HCT116 (cell line): ENCODE measurements around the gene PTPRJ. TPM values are rescaled to one million over a fixed set of nuclear protein-coding genes. Genes with fewer than 3 reads are reported as not detected.

ENCODE experiments used
- ATAC-seq: fragments of 200-7000 bp; cut with Tn5 transposase; 2 replicates; pipeline ENCODE4 v1.9.1; 2020; ENCODE audit warnings: mild to moderate bottlenecking, moderate library complexity
- BruUV-seq: library from RNA; stranded (reverse); fragments of 400-500 nt; replicated peaks from 2 replicates; lab custom pipeline; 2021; lab: Mats Ljungman, UMichigan
- CTCF ChIA-PET: fragments of 300-600 bp; sonication (Branson Sonifier 250); formaldehyde crosslinking; loops from one replicate; lab custom pipeline; 2021; ENCODE audit warnings: antibody characterized with exemption; lab: Charles Lee
- POLR2A ChIA-PET: fragments of 300-600, 350-600 bp; sonication (Branson Sonifier 250); formaldehyde crosslinking; loops from one replicate; lab custom pipeline; 2021; ENCODE audit warnings: antibody characterized with exemption; lab: Charles Lee
- RAD21 ChIA-PET, 2 experiments: fragments of 300-600 bp; sonication (Branson Sonifier 250); formaldehyde crosslinking; loops; one replicate each; lab custom pipeline; 2023; ENCODE audit warnings: low total read pairs in 2 of 2; ENCODE audit not compliant: uncharacterized antibody in 2 of 2, unreplicated experiment in 2 of 2, low non-redundant PET in 1 of 2; lab: Charles Lee
- DNase-seq: peaks from one replicate; pipeline ENCODE4 v3.0.0-alpha.2; 2010; ENCODE audit warnings: low read depth, low spot score
- H2AFZ ChIP-seq: fragments of 200-600 bp; shearing (Covaris generic), sonication (generic); 2 replicates; pipeline ENCODE4 v1.6.1; 2017; ENCODE audit warnings: low read depth, mixed run types, mixed read lengths, antibody characterized with exemption, low read length; ENCODE audit not compliant: poor library complexity, severe bottlenecking
- H3K27ac ChIP-seq: 2 replicates; pipeline ENCODE4 v1.5.1; 2012; ENCODE audit warnings: low read depth, low read length
- H3K27me3 ChIP-seq: fragments of 200-600 bp; sonication (generic); 2 replicates; pipeline ENCODE4 v1.6.1; 2016; ENCODE audit warnings: mixed run types, low read length, mixed read lengths; ENCODE audit not compliant: insufficient read depth
- H3K36me3 ChIP-seq, 2 experiments: fragments of 200-500 bp in 1 of 2; fragments of 200-600 bp in 1 of 2; sonication (Bioruptor generic) in 1 of 2; sonication (generic) in 1 of 2; 2 replicates each; pipeline versions ENCODE4 v1.5.1 to v1.6.1; 2014 to 2016; ENCODE audit warnings: low read length in 2 of 2, inconsistent platforms in 1 of 2, mixed read lengths in 1 of 2, mixed run types in 1 of 2; ENCODE audit not compliant: insufficient read depth in 2 of 2, control insufficient read depth in 1 of 2
- H3K4me1 ChIP-seq, 2 experiments: fragments of 200-600 bp in 1 of 2; sonication (generic) in 1 of 2; 2 replicates each; pipeline versions ENCODE4 v1.5.1 to v1.6.1; 2012 to 2017; ENCODE audit warnings: low read length in 2 of 2, inconsistent platforms in 1 of 2, mild to moderate bottlenecking in 1 of 2, mixed read lengths in 1 of 2, mixed run types in 1 of 2, moderate library complexity in 1 of 2; ENCODE audit not compliant: insufficient read depth in 2 of 2, control insufficient read depth in 1 of 2
- H3K4me2 ChIP-seq: fragments of 200-600 bp; sonication (generic); 2 replicates; pipeline ENCODE4 v1.6.1; 2017; ENCODE audit warnings: mixed run types, low read length, mixed read lengths
- H3K4me3 ChIP-seq, 2 experiments: fragments of 200-600 bp in 1 of 2; sonication (generic) in 1 of 2; replicated peaks in 1 of 2; 2 replicates each; pipeline ENCODE4 v1.5.1; 2011 to 2016; ENCODE audit warnings: low read length in 2 of 2, control low read depth in 1 of 2, low read depth in 1 of 2, mild to moderate bottlenecking in 1 of 2, mixed read lengths in 1 of 2, mixed run types in 1 of 2
- H3K79me2 ChIP-seq: fragments of 200-600 bp; sonication (generic); 2 replicates; pipeline ENCODE4 v1.6.1; 2017; ENCODE audit warnings: mild to moderate bottlenecking, mixed run types, low read length, moderate library complexity, mixed read lengths; ENCODE audit not compliant: insufficient read depth
- H3K9ac ChIP-seq: fragments of 200-600 bp; sonication (generic); 2 replicates; pipeline ENCODE4 v1.6.1; 2016; ENCODE audit warnings: low read length, mixed read lengths
- H3K9me2 ChIP-seq: fragments of 200-600 bp; sonication (generic), shearing (Covaris generic); 2 replicates; pipeline ENCODE4 v1.6.1; 2017; ENCODE audit warnings: mixed run types, mild to moderate bottlenecking, moderate library complexity; ENCODE audit not compliant: insufficient read depth
- H3K9me3 ChIP-seq, 2 experiments: fragments of 200-500 bp in 1 of 2; fragments of 200-600 bp in 1 of 2; sonication (Bioruptor generic) in 1 of 2; sonication (generic) in 1 of 2; 2 replicates each; pipeline ENCODE4 v1.6.1; 2014 to 2017; ENCODE audit warnings: low read length in 2 of 2, mixed read lengths in 2 of 2, inconsistent platforms in 1 of 2, low read depth in 1 of 2, mild to moderate bottlenecking in 1 of 2, mixed run types in 1 of 2, moderate library complexity in 1 of 2; ENCODE audit not compliant: control insufficient read depth in 1 of 2, insufficient read depth in 1 of 2
- H4K20me1 ChIP-seq: fragments of 200-600 bp; sonication (generic), shearing (Covaris generic); 2 replicates; pipeline ENCODE4 v1.6.1; 2017; ENCODE audit warnings: mixed run types, mild to moderate bottlenecking, moderate library complexity; ENCODE audit not compliant: insufficient read depth
- CBX3 ChIP-seq: IDR thresholded peaks from 2 replicates; pipeline ENCODE4 v1.6.1; 2012; ENCODE audit warnings: low read depth
- CEBPB ChIP-seq: IDR thresholded peaks from 2 replicates; pipeline ENCODE4 v1.6.1; 2012; ENCODE audit warnings: low read depth
- EGR1 ChIP-seq: IDR thresholded peaks from 2 replicates; pipeline ENCODE4 v1.6.1; 2012; ENCODE audit warnings: low read depth
- ELF1 ChIP-seq: IDR thresholded peaks from 2 replicates; pipeline ENCODE4 v1.6.1; 2012; ENCODE audit warnings: low read depth, borderline replicate concordance
- MAX ChIP-seq: IDR thresholded peaks from 2 replicates; pipeline ENCODE4 v1.6.1; 2012
- RAD21 ChIP-seq: IDR thresholded peaks from 2 replicates; pipeline ENCODE4 v1.6.1; 2012; ENCODE audit warnings: low read depth, mild to moderate bottlenecking
- TCF7L2 ChIP-seq: IDR thresholded peaks from 2 replicates; pipeline ENCODE4 v1.7.0; 2011; ENCODE audit warnings: borderline replicate concordance, inconsistent platforms; ENCODE audit not compliant: insufficient read depth, insufficient read length; ENCODE audit errors: extremely low read depth
- ZBTB33 ChIP-seq: IDR thresholded peaks from 2 replicates; pipeline ENCODE4 v1.6.1; 2011; ENCODE audit warnings: mild to moderate bottlenecking, low read length, moderate library complexity; ENCODE audit not compliant: insufficient replicate concordance; ENCODE audit errors: extremely low read depth
- intact Hi-C: fragments of 100-400 bp; cut with micrococcal nuclease; formaldehyde crosslinking; loops from 2 replicates; pipeline ENCODE4 v1.10.0; 2022
- total RNA-seq: library from RNA; stranded (reverse); gene quantifications from one replicate; pipeline ENCODE4 v1.2.1, GENCODE V29; 2021; ENCODE audit not compliant: unreplicated experiment

Gene PTPRJ
- total RNA-seq, 1 experiment from 2014 or later: 19.1 TPM

GRCh38 chr11:47977623-47978022 is 2.7 kb upstream of the PTPRJ start:
- H3K4me1 ChIP-seq: peaks cover 21 to 28% of the 10 kb centered on the region in 2 experiments
- intact Hi-C loops: no loop called here
- H3K79me2 ChIP-seq: peaks cover 12% of the 10 kb centered on the region
- H3K27ac ChIP-seq: no peak overlapping the region
- no peaks in the 10 kb centered on the region for H3K27me3 ChIP-seq
- RAD21 ChIA-PET: no interaction called here
- H3K36me3 ChIP-seq: no peaks in the 10 kb centered on the region
- no peak overlapping the region for H3K4me2 ChIP-seq
- TF ChIP-seq TCF7L2 (no peak), CBX3 (no peak), ZBTB33 (no peak), EGR1 (no peak), MAX (no peak)
- H3K4me3 ChIP-seq: no peak overlapping the region
- H2AFZ ChIP-seq: no peak overlapping the region
- no peaks in the 10 kb centered on the region for H3K9me2 ChIP-seq
- no peaks in the 10 kb centered on the region for H3K9me3 ChIP-seq
- no peaks in the 10 kb centered on the region for H4K20me1 ChIP-seq
- POLR2A ChIA-PET: no interaction called here
- no peak overlapping the region for H3K9ac ChIP-seq
- CTCF ChIA-PET: no interaction called here
- DNase-seq (no peak), ATAC-seq (no peak)
- BruUV-seq: no TSS peak

- no peaks in the 10 kb centered on the region for H3K9me2 ChIP-seq
- RAD21 ChIA-PET: no interaction called here
- TF ChIP-seq ELF1 (no peak), CEBPB (no peak), RAD21 (peak; percentile 40)
- TF ChIP-seq, all 23 proteins: peak for 1
- CTCF ChIA-PET: interaction anchor here (1.1 to 1.2 kb wide), 2 partner anchors 9 to 130 kb away, joined by 3 to 4 read pairs; no protein-coding TSS in a partner anchor
- Histone ChIP-seq H3K4me2 (peak overlapping the region; percentile 80), H2AFZ (peak overlapping the region; percentile 5), H4K20me1 (no peaks in the 10 kb centered on the region), H3K9me3 (no peaks in the 10 kb centered on the region), H3K27me3 (no peaks in the 10 kb centered on the region), H3K27ac (peak overlapping the region; percentile 39), H3K79me2 (peaks cover 31% of the 10 kb centered on the region), H3K36me3 (no peaks in the 10 kb centered on the region), H3K4me3 (peak overlapping the region; percentile 61 to 76), H3K9ac (peak overlapping the region; percentile 77), H3K4me1 (peaks cover 31 to 43% of the 10 kb centered on the region in 2 experiments)
- POLR2A ChIA-PET: interaction anchor here (1.1 to 1.9 kb wide), 2 partner anchors 14 to 32 kb away, joined by 4 to 8 read pairs; no protein-coding TSS in a partner anchor
- no peak for DNase-seq
- intact Hi-C loops: loop anchor here (5.0 kb wide), 1 partner anchor 32 kb away; no protein-coding TSS in a partner anchor
- BruUV-seq: no TSS peak
- peak; percentile 23; the same call in 1 of the 2 replicates for ATAC-seq
Observed at GRCh38 chr11:47979378-47980087, 826 bp upstream of the PTPRJ start.
